ENCODE results near the gene MSANTD1. TPM values are rescaled to one million over a fixed set of nuclear protein-coding genes. Genes with fewer than 3 reads are reported as not detected.

The MSANTD1 gene
- total RNA-seq, 1 donor from 2014 or later, result 1.2 TPM

- DNase-seq (ENCODE audit: low read depth, low spot score), result no peak
- H3K9me3 Mint-ChIP-seq, result no peaks in the 10 kb centered on the region
- H3K27ac Mint-ChIP-seq (ENCODE audit: unreplicated experiment), result no peak overlapping the region
- no peaks in the 10 kb centered on the region for H3K4me1 Mint-ChIP-seq
- H3K4me3 Mint-ChIP-seq, result no peak overlapping the region
- H3K36me3 Mint-ChIP-seq (ENCODE audit: low read depth), result peaks cover 17% of the 10 kb centered on the region
- no peak for TF ChIP-seq CTCF (conservative IDR thresholded peaks at IDR 0.05)
- H3K27me3 Mint-ChIP-seq (ENCODE audit: low read depth), result no peaks in the 10 kb centered on the region
These were observed 36.4 kb upstream of the MSANTD1 start for GRCh38 chr4:3212391-3213105.

- no peaks in the 10 kb centered on the region for H3K27me3 Mint-ChIP-seq (ENCODE audit: low read depth)
- DNase-seq (ENCODE audit: low read depth, low spot score), result no peak
- no peak for TF ChIP-seq CTCF (conservative IDR thresholded peaks at IDR 0.05)
- H3K9me3 Mint-ChIP-seq, result no peaks in the 10 kb centered on the region
- peaks cover 17% of the 10 kb centered on the region for H3K36me3 Mint-ChIP-seq (ENCODE audit: low read depth)
- no peak overlapping the region for H3K4me3 Mint-ChIP-seq
- H3K4me1 Mint-ChIP-seq, result no peaks in the 10 kb centered on the region
- no peak overlapping the region for H3K27ac Mint-ChIP-seq (ENCODE audit: unreplicated experiment)
These were observed 35.9 kb upstream of the MSANTD1 start for GRCh38 chr4:3213106-3213425.

- no peak overlapping the region for H3K4me3 Mint-ChIP-seq
- no peak for DNase-seq (ENCODE audit: low read depth, low spot score)
- TF ChIP-seq CTCF (conservative IDR thresholded peaks at IDR 0.05), result no peak
- H3K9me3 Mint-ChIP-seq, result no peaks in the 10 kb centered on the region
- no peaks in the 10 kb centered on the region for H3K4me1 Mint-ChIP-seq
- H3K27me3 Mint-ChIP-seq (ENCODE audit: low read depth), result no peaks in the 10 kb centered on the region
- no peak overlapping the region for H3K27ac Mint-ChIP-seq (ENCODE audit: unreplicated experiment)
- peaks cover 17% of the 10 kb centered on the region for H3K36me3 Mint-ChIP-seq (ENCODE audit: low read depth)
These were observed 35.2 kb upstream of the MSANTD1 start for GRCh38 chr4:3213661-3214250.

GRCh38 chr4:3215256-3215655 is 33.7 kb upstream of the MSANTD1 start:
- Mint-ChIP-seq H3K36me3 (ENCODE audit: low read depth) (peaks cover 8% of the 10 kb centered on the region), H3K27ac (ENCODE audit: unreplicated experiment) (no peak overlapping the region), H3K27me3 (ENCODE audit: low read depth) (no peaks in the 10 kb centered on the region), H3K9me3 (no peaks in the 10 kb centered on the region), H3K4me3 (no peak overlapping the region), H3K4me1 (no peaks in the 10 kb centered on the region)
- no peak for DNase-seq (ENCODE audit: low read depth, low spot score)
- TF ChIP-seq CTCF (conservative IDR thresholded peaks at IDR 0.05), result no peak

- no peak overlapping the region for H3K27ac Mint-ChIP-seq (ENCODE audit: unreplicated experiment)
- no peak overlapping the region for H3K4me3 Mint-ChIP-seq
- no peaks in the 10 kb centered on the region for H3K9me3 Mint-ChIP-seq
- H3K27me3 Mint-ChIP-seq (ENCODE audit: low read depth), result no peaks in the 10 kb centered on the region
- TF ChIP-seq CTCF (conservative IDR thresholded peaks at IDR 0.05), result no peak
- H3K36me3 Mint-ChIP-seq (ENCODE audit: low read depth), result peaks cover 6% of the 10 kb centered on the region
- no peaks in the 10 kb centered on the region for H3K4me1 Mint-ChIP-seq
- no peak for DNase-seq (ENCODE audit: low read depth, low spot score)
These were observed 33.2 kb upstream of the MSANTD1 start for GRCh38 chr4:3215733-3216132.

Measured in neural crest cell (in vitro differentiated cells).